Heart right ventricle (tissue), 16 donors: ENCODE measurements around the gene WRNIP1. TPM values are rescaled to one million over a fixed set of nuclear protein-coding genes. Genes with fewer than 3 reads are reported as not detected.

Experiments
- ATAC-seq, 8 donors: fragments of 200-7000 bp; cut with Tn5 transposase; one replicate each; pipeline ENCODE4 v1.9.1; 2020; ENCODE audit warnings: mild to moderate bottlenecking in 8 of 8, moderate library complexity in 8 of 8, moderate number of reproducible peaks in 1 of 8
- DNase-seq, 2 donors: peaks; one replicate each; pipeline ENCODE4 v3.0.0-alpha.2; 2020
- H3K27ac ChIP-seq, 10 donors: fragments of 200-600 bp; sonication (generic) in 2 of 10; one replicate each; pipeline versions ENCODE4 v1.5.0 to v1.8.0; 2020 to 2022; ENCODE audit warnings: mild to moderate bottlenecking in 3 of 10
- H3K27me3 ChIP-seq, 7 donors: fragments of 200-600 bp; one replicate each; pipeline ENCODE4 v1.8.0; 2021 to 2022; ENCODE audit warnings: mild to moderate bottlenecking in 2 of 7
- H3K36me3 ChIP-seq, 9 donors: fragments of 200-600 bp; sonication (generic) in 1 of 9; one replicate each; pipeline versions ENCODE4 v1.5.0 to v1.8.0; 2020 to 2022; ENCODE audit warnings: mild to moderate bottlenecking in 2 of 9
- H3K4me1 ChIP-seq, 9 donors: fragments of 200-600 bp; sonication (generic) in 1 of 9; one replicate each; pipeline versions ENCODE4 v1.5.0 to v1.8.0; 2020 to 2022; ENCODE audit warnings: mild to moderate bottlenecking in 4 of 9
- H3K4me3 ChIP-seq, 10 donors: fragments of 200-600 bp; sonication (generic) in 2 of 10; one replicate each; pipeline versions ENCODE4 v1.5.0 to v1.8.0; 2020 to 2022; ENCODE audit warnings: mild to moderate bottlenecking in 7 of 10, moderate library complexity in 2 of 10
- H3K9me3 ChIP-seq, 11 donors: fragments of 200-600 bp in 10 of 11; sonication (generic) in 2 of 11; one replicate each; pipeline versions ENCODE4 v1.5.0 to v1.8.0; 2013 to 2022; ENCODE audit warnings: mild to moderate bottlenecking in 2 of 11, control low read depth in 1 of 11, moderate library complexity in 1 of 11
- CTCF ChIP-seq, 9 donors: fragments of 200-600 bp; sonication (generic) in 2 of 9; IDR thresholded peaks; one replicate each; pipeline versions ENCODE4 v1.5.0 to v1.8.0; 2021 to 2022; ENCODE audit warnings: antibody characterized with exemption in 9 of 9, mild to moderate bottlenecking in 5 of 9, moderate library complexity in 1 of 9
- WGBS, 2 donors: extraction: QIAGEN DNeasy Blood & Tissue Kit; methylation state at CpG; one replicate each; pipeline ENCODE4 v1.1.7; 2013; ENCODE audit warnings: inconsistent platforms in 1 of 2; 5-methylcytosine and 5-hydroxymethylcytosine counted together
- intact Hi-C, 10 donors: fragments of 100-400 bp; cut with DNase I; formaldehyde crosslinking; loops; one replicate each; pipeline versions ENCODE4 v1.11.1 to v1.14.2; 2022
- polyA plus RNA-seq, 2 donors: library from polyadenylated mRNA; stranded (reverse); fragments of 200-250 nt; gene quantifications; one replicate each; pipeline ENCODE4 v1.2.3, GENCODE V29; 2013
- total RNA-seq, 10 donors: library from RNA; stranded (reverse); fragmentation: NEBNext Ultra II Directional in 3 of 10; extraction: Animal tissue kit (Norgen Biotek cat#: 25700) in 3 of 10; gene quantifications; one replicate each; pipeline versions ENCODE4 v1.2.1 to v1.2.4, GENCODE V29; 2021 to 2023
- donor health status: Arrhythmogenic right ventricular cardiomyopathy.
- donor health status: ischemic (EF 13 %, LVEDD 7.1; RV severe dilation, severe dysfunction).
- donor health status: healthy with polysubstance abuse.
- donor health status: DM: no; HTN: yes; CAD: no.
- donor health status: DM: no; HTN: no; CAD: no.
- donor health status: ischemic (EF 25% LVEDD 6.9; RV normal size, moderate dysfunction).
- donor health status: ischemic (EF 25% LVEDD 5.7; RV mildly dilated, moderate dysfunction).
- donor health status: healthy.
- donor health status: DM: yes; HTN: yes; CAD: no.
- donor health status: Ischemic cardiomyopathy.
- donor health status: ischemic (EF 35%, LVEDD 5.7; RV mildly dilated, moderate dysfunction).
- donor health status: nonischemic (EF 11% LVEDD 7.7; RV severe dilation, severe dysfunction).
- donor health status: DM: yes; HTN: yes; CAD: no.
- donor health status: PGD.
- donor health status: ischemic (EF 29% LVEDD 5.4; RV normal size, mild dysfunction).
- donor health status: nonischemic (EF 23%, LVEDD 6.1; RV moderate dilation, normal function).

Gene WRNIP1
- total and polyA plus RNA-seq, 12 donors, result 29.7 to 44.9 (median 35.6) TPM

GRCh38 chr6:2732503-2733089 is 32.6 kb upstream of the WRNIP1 start:
- Histone ChIP-seq H3K4me3 (no peak overlapping the region), H3K27ac (peak overlapping the region; percentile 25 to 88 (median 80)), H3K27me3 (no peaks in the 10 kb centered on the region), H3K4me1 (peaks cover 2 to 63% (median 37%) of the 10 kb centered on the region in 9 donors), H3K9me3 (no peaks in the 10 kb centered on the region), H3K36me3 (no peaks in the 10 kb centered on the region)
- DNase-seq (no peak), ATAC-seq (peak; percentile 48 to 85 (median 78))
- 27 to 29% methylated on average over 5 of the region's 5 CpGs for WGBS, 2 donors
- TF ChIP-seq CTCF (IDR thresholded peaks at IDR 0.05), result no peak
- intact Hi-C loops, result no loop called here

- peak; percentile 57 to 82 (median 72) for ATAC-seq
- 53 to 71% methylated on average over 5 of the region's 5 CpGs for WGBS, 2 donors
- Histone ChIP-seq H3K36me3 (no peaks in the 10 kb centered on the region), H3K4me1 (peaks cover 2 to 67% (median 37%) of the 10 kb centered on the region in 9 donors), H3K4me3 (no peak overlapping the region), H3K27me3 (no peaks in the 10 kb centered on the region), H3K9me3 (no peaks in the 10 kb centered on the region), H3K27ac (peak overlapping the region in 9 of 10 donors; percentile 69 to 88 (median 82))
- TF ChIP-seq CTCF (IDR thresholded peaks at IDR 0.05), result no peak
- DNase-seq, result peak; percentile 42 to 64
- intact Hi-C loops, result no loop called here
These were observed 31.9 kb upstream of the WRNIP1 start for GRCh38 chr6:2733324-2733723.

GRCh38 chr6:2733736-2734480 is 31.3 kb upstream of the WRNIP1 start:
- peak overlapping the region in 9 of 10 donors; percentile 69 to 88 (median 82) for H3K27ac ChIP-seq
- peak; percentile 61 to 90 (median 80) for ATAC-seq
- intact Hi-C loops, result no loop called here
- H3K4me3 ChIP-seq, result no peak overlapping the region
- H3K4me1 ChIP-seq, result peaks cover 2 to 67% (median 37%) of the 10 kb centered on the region in 9 donors
- DNase-seq, result peak; percentile 57 to 62
- H3K36me3 ChIP-seq, result no peaks in the 10 kb centered on the region
- no peak for TF ChIP-seq CTCF (IDR thresholded peaks at IDR 0.05)
- WGBS, 2 donors, result 54 to 69% methylated on average over 22 of the region's 22 CpGs
- no peaks in the 10 kb centered on the region for H3K9me3 ChIP-seq
- H3K27me3 ChIP-seq, result no peaks in the 10 kb centered on the region

GRCh38 chr6:2734488-2735166 is 30.6 kb upstream of the WRNIP1 start:
- peak overlapping the region in 9 of 10 donors; percentile 54 to 88 (median 82) for H3K27ac ChIP-seq
- H3K4me3 ChIP-seq, result no peak overlapping the region
- intact Hi-C loops, result no loop called here
- 59 to 63% methylated on average over 2 of the region's 2 CpGs for WGBS, 2 donors
- ATAC-seq, result peak in 4 of 8 donors; percentile 20 to 66 (median 42)
- no peak for TF ChIP-seq CTCF (IDR thresholded peaks at IDR 0.05)
- H3K36me3 ChIP-seq, result no peaks in the 10 kb centered on the region
- peaks cover 2 to 64% (median 37%) of the 10 kb centered on the region in 9 donors for H3K4me1 ChIP-seq
- no peaks in the 10 kb centered on the region for H3K27me3 ChIP-seq
- no peaks in the 10 kb centered on the region for H3K9me3 ChIP-seq
- no peak for DNase-seq
